OCI-LY1 (cell line): ENCODE results near the gene ASGR2.

Experiments used
- H2AFZ ChIP-seq: fragments of 200-600 bp; sonication (generic), shearing (Covaris generic); 2 replicates; pipeline ENCODE4 v1.6.0; 2014; ENCODE audit warnings: antibody characterized with exemption, mild to moderate bottlenecking, low read length
- H3F3A ChIP-seq: fragments of 200-600 bp; sonication (generic), shearing (Covaris generic); 2 replicates; pipeline ENCODE4 v1.6.0; 2014; ENCODE audit warnings: mild to moderate bottlenecking, antibody characterized with exemption, low read length, moderate library complexity; ENCODE audit not compliant: insufficient read depth
- H3K27ac ChIP-seq: fragments of 200-600 bp; sonication (generic); 2 replicates; pipeline ENCODE4 v1.5.1; 2014; ENCODE audit warnings: low read length, mixed run types, mild to moderate bottlenecking, low read depth; ENCODE audit not compliant: poor library complexity, severe bottlenecking
- H3K27me3 ChIP-seq: fragments of 200-600 bp; sonication (generic); 2 replicates; pipeline ENCODE4 v1.6.0; 2014; ENCODE audit warnings: antibody characterized with exemption, mild to moderate bottlenecking, low read length, moderate library complexity; ENCODE audit not compliant: insufficient read depth
- H3K36me3 ChIP-seq: fragments of 200-600 bp; sonication (generic); 2 replicates; pipeline ENCODE4 v1.6.1; 2014; ENCODE audit warnings: mild to moderate bottlenecking, antibody characterized with exemption, low read length, moderate library complexity, mixed read lengths; ENCODE audit not compliant: insufficient read depth
- H3K4me1 ChIP-seq: fragments of 200-600 bp; sonication (generic); 2 replicates; pipeline ENCODE4 v1.5.1; 2014; ENCODE audit warnings: mild to moderate bottlenecking, low read length, moderate library complexity; ENCODE audit not compliant: insufficient read depth, severe bottlenecking
- H3K4me2 ChIP-seq: fragments of 200-600 bp; sonication (generic), shearing (Covaris generic); 2 replicates; pipeline ENCODE4 v1.6.1; 2014; ENCODE audit warnings: low read length
- H3K4me3 ChIP-seq: fragments of 200-600 bp; sonication (generic); 2 replicates; pipeline ENCODE4 v1.5.1; 2014; ENCODE audit warnings: low read length, low read depth, mild to moderate bottlenecking, mixed read lengths; ENCODE audit not compliant: poor library complexity, severe bottlenecking
- H3K79me2 ChIP-seq: fragments of 200-600 bp; shearing (Covaris generic); 2 replicates; pipeline ENCODE4 v1.6.1; 2016; ENCODE audit warnings: mixed run types, low read length, mixed read lengths; ENCODE audit not compliant: insufficient read depth
- H3K9ac ChIP-seq: fragments of 200-600 bp; sonication (generic), shearing (Covaris generic); 2 replicates; pipeline ENCODE4 v1.6.1; 2014; ENCODE audit warnings: mild to moderate bottlenecking, low read length, mixed read lengths
- H3K9me2 ChIP-seq: fragments of 200-600 bp; sonication (generic), shearing (Covaris generic); 2 replicates; pipeline ENCODE4 v1.6.1; 2014; ENCODE audit warnings: low read depth, mild to moderate bottlenecking, low read length, mixed read lengths
- H3K9me3 ChIP-seq: fragments of 200-600 bp; shearing (Covaris generic); 2 replicates; pipeline ENCODE4 v1.6.1; 2014; ENCODE audit warnings: low read length, mixed read lengths
- H4K20me1 ChIP-seq: fragments of 200-600 bp; sonication (generic), shearing (Covaris generic); 2 replicates; pipeline ENCODE4 v1.6.0; 2016; ENCODE audit warnings: mild to moderate bottlenecking, low read length; ENCODE audit not compliant: insufficient read depth
- EZH2 ChIP-seq: fragments of 200-600 bp; sonication (generic), shearing (Covaris generic); IDR thresholded peaks from 2 replicates; pipeline ENCODE4 v1.8.0; 2017; ENCODE audit warnings: borderline replicate concordance, mixed run types, mild to moderate bottlenecking, antibody characterized with exemption, low read length, moderate library complexity, mixed read lengths
- TF ChIP-seq, protein P1 (sequence below): fragments of 200-600 bp; sonication (generic), shearing (Covaris generic); IDR thresholded peaks from 2 replicates; pipeline ENCODE4 v1.5.1; 2017; ENCODE audit warnings: mild to moderate bottlenecking, antibody characterized with exemption, low read length, moderate library complexity, mixed read lengths

ASGR2 gene

DNA sequence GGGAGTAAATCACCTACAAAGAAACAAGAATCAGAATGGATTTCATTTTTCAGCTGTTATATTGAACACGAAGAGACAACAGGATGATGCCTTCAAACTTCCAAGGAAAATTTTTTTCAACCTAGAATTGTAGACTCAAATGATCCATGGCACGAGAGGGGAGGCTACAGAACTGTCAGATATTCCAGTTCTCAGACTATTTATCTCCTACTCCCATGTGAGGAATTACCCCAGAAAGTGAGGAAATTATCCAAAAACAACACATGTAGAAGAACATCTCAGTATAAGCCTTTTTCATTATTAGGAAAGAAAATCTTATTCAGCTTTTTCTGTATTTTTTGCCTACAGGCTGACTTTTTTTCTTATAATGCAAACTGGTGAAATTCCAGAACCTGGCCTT lies 5.5 kb upstream of the ASGR2 start:
- H3K9me2 ChIP-seq, result no peaks in the 10 kb centered on the region
- H4K20me1 ChIP-seq, result no peaks in the 10 kb centered on the region
- H3K4me1 ChIP-seq, result no peaks in the 10 kb centered on the region
- no peaks in the 10 kb centered on the region for H3K9me3 ChIP-seq
- H3K4me2 ChIP-seq, result no peak overlapping the region
- H3K79me2 ChIP-seq, result no peaks in the 10 kb centered on the region
- H3K36me3 ChIP-seq, result no peaks in the 10 kb centered on the region
- no peak overlapping the region for H3K27ac ChIP-seq
- H2AFZ ChIP-seq, result no peak overlapping the region
- TF ChIP-seq EZH2, result no peak
- TF ChIP-seq, protein P1, sequence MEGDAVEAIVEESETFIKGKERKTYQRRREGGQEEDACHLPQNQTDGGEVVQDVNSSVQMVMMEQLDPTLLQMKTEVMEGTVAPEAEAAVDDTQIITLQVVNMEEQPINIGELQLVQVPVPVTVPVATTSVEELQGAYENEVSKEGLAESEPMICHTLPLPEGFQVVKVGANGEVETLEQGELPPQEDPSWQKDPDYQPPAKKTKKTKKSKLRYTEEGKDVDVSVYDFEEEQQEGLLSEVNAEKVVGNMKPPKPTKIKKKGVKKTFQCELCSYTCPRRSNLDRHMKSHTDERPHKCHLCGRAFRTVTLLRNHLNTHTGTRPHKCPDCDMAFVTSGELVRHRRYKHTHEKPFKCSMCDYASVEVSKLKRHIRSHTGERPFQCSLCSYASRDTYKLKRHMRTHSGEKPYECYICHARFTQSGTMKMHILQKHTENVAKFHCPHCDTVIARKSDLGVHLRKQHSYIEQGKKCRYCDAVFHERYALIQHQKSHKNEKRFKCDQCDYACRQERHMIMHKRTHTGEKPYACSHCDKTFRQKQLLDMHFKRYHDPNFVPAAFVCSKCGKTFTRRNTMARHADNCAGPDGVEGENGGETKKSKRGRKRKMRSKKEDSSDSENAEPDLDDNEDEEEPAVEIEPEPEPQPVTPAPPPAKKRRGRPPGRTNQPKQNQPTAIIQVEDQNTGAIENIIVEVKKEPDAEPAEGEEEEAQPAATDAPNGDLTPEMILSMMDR, result no peak
- H3K4me3 ChIP-seq, result no peak overlapping the region
- H3K9ac ChIP-seq, result no peak overlapping the region
- H3F3A ChIP-seq, result no peaks in the 10 kb centered on the region
- H3K27me3 ChIP-seq, result 0 out of 2 replicates have a peak, but pooled peaks cover 5% of the 10 kb centered on the region

DNA sequence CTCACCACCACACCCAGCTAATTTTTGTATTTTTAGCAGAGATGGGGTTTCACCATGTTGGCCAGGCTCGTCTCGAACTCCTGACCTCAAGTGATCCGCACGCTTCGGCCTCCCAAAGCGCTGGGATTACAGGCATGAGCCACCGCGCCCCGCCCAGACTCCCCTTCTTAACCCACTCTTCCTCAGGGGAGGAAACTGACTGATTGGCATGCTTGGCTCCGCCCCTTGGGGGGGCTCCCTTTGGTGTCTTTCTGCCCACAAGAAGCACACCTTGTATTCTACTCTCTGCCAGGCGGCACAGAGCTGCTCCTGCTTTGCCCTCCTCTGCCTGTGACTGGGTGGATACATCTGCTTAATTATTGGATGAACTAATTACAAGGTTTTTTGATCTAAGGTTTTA lies 4.7 kb upstream of the ASGR2 start:
- no peaks in the 10 kb centered on the region for H4K20me1 ChIP-seq
- no peak overlapping the region for H2AFZ ChIP-seq
- no peak overlapping the region for H3K9ac ChIP-seq
- 0 out of 2 replicates have a peak, but pooled peaks cover 5% of the 10 kb centered on the region for H3K27me3 ChIP-seq
- H3K9me3 ChIP-seq, result no peaks in the 10 kb centered on the region
- H3K4me3 ChIP-seq, result no peak overlapping the region
- H3K4me1 ChIP-seq, result no peaks in the 10 kb centered on the region
- no peaks in the 10 kb centered on the region for H3K36me3 ChIP-seq
- H3F3A ChIP-seq, result no peaks in the 10 kb centered on the region
- no peak overlapping the region for H3K4me2 ChIP-seq
- no peaks in the 10 kb centered on the region for H3K9me2 ChIP-seq
- H3K27ac ChIP-seq, result no peak overlapping the region
- TF ChIP-seq EZH2, result no peak
- TF ChIP-seq, protein P1, result no peak
- H3K79me2 ChIP-seq, result no peaks in the 10 kb centered on the region

DNA sequence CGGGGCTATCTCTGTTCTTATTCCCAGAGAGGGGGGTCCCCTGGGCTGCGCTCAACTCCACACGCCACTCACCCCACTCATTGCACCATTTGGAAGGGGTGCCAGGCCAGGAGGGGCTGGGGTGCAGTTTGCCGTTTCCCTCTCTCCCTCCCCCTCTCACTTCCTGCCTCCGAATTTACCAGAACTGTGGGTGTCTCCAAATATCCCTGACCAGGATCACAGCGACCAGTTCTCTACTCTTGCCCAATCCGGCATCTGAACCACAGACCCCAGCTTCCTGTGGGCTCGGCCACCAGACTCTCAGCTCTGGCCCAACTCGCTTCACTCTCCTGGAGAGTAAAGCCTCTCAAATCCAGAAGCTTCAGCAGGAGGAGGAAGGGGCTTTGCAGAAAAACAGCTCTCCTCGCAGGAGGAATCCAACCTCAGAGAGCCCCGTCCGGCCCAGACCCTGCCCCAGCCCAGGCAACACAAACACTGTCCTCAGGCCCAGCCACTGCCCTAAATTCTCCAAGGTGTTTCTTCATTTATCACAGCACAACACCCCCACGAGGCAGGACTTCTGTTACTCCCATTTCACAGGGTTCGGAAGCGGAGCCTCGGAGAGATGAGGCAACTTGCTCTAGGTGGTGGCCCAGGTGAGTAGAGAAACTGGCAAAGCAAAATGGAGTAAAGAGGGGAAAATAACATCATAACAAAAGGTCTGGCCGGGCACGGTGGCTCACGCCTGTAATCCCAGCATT lies 423 bp upstream of the ASGR2 start:
- Histone ChIP-seq H3K9ac (no peak overlapping the region), H3K27ac (no peak overlapping the region), H3K27me3 (no peaks in the 10 kb centered on the region; the same call in 1 of the 2 replicates), H3K4me1 (no peaks in the 10 kb centered on the region), H4K20me1 (no peaks in the 10 kb centered on the region), H3K4me3 (no peak overlapping the region), H3K4me2 (no peak overlapping the region), H3K9me3 (no peaks in the 10 kb centered on the region), H3F3A (no peaks in the 10 kb centered on the region), H2AFZ (no peak overlapping the region), H3K79me2 (no peaks in the 10 kb centered on the region), H3K9me2 (no peaks in the 10 kb centered on the region), H3K36me3 (no peaks in the 10 kb centered on the region)
- TF ChIP-seq EZH2, result no peak
- TF ChIP-seq, protein P1, result no peak
